A673 (cell line): ENCODE results near the gene NXPH3. TPM values are rescaled to one million over a fixed set of nuclear protein-coding genes. Genes with fewer than 3 reads are reported as not detected.

ENCODE experiments used
- BruUV-seq: library from RNA; stranded (reverse); fragments of 400-500 nt; replicated peaks from 2 replicates; lab custom pipeline; 2021; lab: Mats Ljungman, UMichigan
- CTCF ChIA-PET: fragments of 300-600 bp; sonication (Branson Sonifier 250); formaldehyde crosslinking; loops from one replicate; lab custom pipeline; 2022; ENCODE audit warnings: antibody characterized with exemption; lab: Charles Lee
- POLR2A ChIA-PET: fragments of 300-600 bp; sonication (Branson Sonifier 250); formaldehyde crosslinking; loops from one replicate; lab custom pipeline; 2022; ENCODE audit warnings: antibody characterized with exemption; ENCODE audit not compliant: low non-redundant PET; lab: Charles Lee
- DNase-seq: peaks from one replicate; pipeline ENCODE4 v3.0.0-alpha.2; 2015; ENCODE audit warnings: low spot score
- H3K27ac ChIP-seq: fragments of 200-600 bp; sonication (generic); 2 replicates; pipeline ENCODE4 v1.5.1; 2016; ENCODE audit warnings: mixed run types, low read depth, mild to moderate bottlenecking, mixed read lengths, antibody characterized with exemption, low read length; ENCODE audit not compliant: poor library complexity, severe bottlenecking
- H3K27me3 ChIP-seq: fragments of 200-600 bp; sonication (generic); replicated peaks from 2 replicates; pipeline ENCODE4 v1.6.1; 2017; ENCODE audit warnings: mixed run types, low read depth, mild to moderate bottlenecking, mixed read lengths, antibody characterized with exemption, low read length; ENCODE audit not compliant: insufficient read depth, poor library complexity
- H3K36me3 ChIP-seq: fragments of 200-600 bp; sonication (generic); 2 replicates; pipeline ENCODE4 v1.6.1; 2016; ENCODE audit warnings: mixed run types, mild to moderate bottlenecking, mixed read lengths, antibody characterized with exemption, low read length; ENCODE audit not compliant: insufficient read depth, poor library complexity, severe bottlenecking
- H3K4me1 ChIP-seq: fragments of 200-600 bp; sonication (generic); 2 replicates; pipeline ENCODE4 v1.6.1; 2017; ENCODE audit warnings: mixed run types, mild to moderate bottlenecking, mixed read lengths, antibody characterized with exemption, low read length; ENCODE audit not compliant: insufficient read depth, poor library complexity, severe bottlenecking
- H3K4me3 ChIP-seq: fragments of 200-600 bp; sonication (generic); 2 replicates; pipeline ENCODE4 v1.5.1; 2016; ENCODE audit warnings: low read depth, mixed run types, mild to moderate bottlenecking, mixed read lengths, low read length; ENCODE audit not compliant: poor library complexity, severe bottlenecking
- H3K9me3 ChIP-seq: fragments of 200-600 bp; sonication (generic); 2 replicates; pipeline ENCODE4 v1.6.1; 2016; ENCODE audit warnings: mixed run types, low read depth, mild to moderate bottlenecking, mixed read lengths, antibody characterized with exemption, low read length; ENCODE audit not compliant: poor library complexity, severe bottlenecking
- EZH2 ChIP-seq: fragments of 200-600 bp; sonication (generic); IDR thresholded peaks from 2 replicates; pipeline ENCODE4 v1.6.1; 2017; ENCODE audit warnings: borderline replicate concordance, low read depth, mild to moderate bottlenecking, mixed read lengths, antibody characterized with exemption, low read length; ENCODE audit not compliant: poor library complexity, severe bottlenecking
- intact Hi-C: fragments of 100-400 bp; cut with micrococcal nuclease; formaldehyde crosslinking; loops from one replicate; pipeline ENCODE4 v1.10.0; 2022; ENCODE audit not compliant: unreplicated experiment
- total RNA-seq: library from RNA; stranded (reverse); gene quantifications from 2 replicates; pipeline ENCODE4 v1.2.3, GENCODE V29; 2021
- TF ChIP-seq, protein P1 (sequence below): fragments of 300-800, 200-600 bp; sonication (generic); conservative IDR thresholded peaks from 2 replicates; pipeline ENCODE4 v1.5.1; 2017; ENCODE audit warnings: low read depth, mild to moderate bottlenecking, antibody characterized with exemption, low read length, moderate library complexity, mixed read lengths

NXPH3 gene
- total RNA-seq, 1 experiment from 2014 or later, result 0.21 TPM

- Histone ChIP-seq H3K36me3 (no peaks in the 10 kb centered on the region), H3K27me3 (no peaks in the 10 kb centered on the region), H3K9me3 (no peaks in the 10 kb centered on the region), H3K4me1 (no peaks in the 10 kb centered on the region), H3K27ac (no peak overlapping the region), H3K4me3 (no peak overlapping the region)
- ChIA-PET POLR2A (no interaction called here), CTCF (no interaction called here)
- intact Hi-C loops, result no loop called here
- BruUV-seq, result no TSS peak
- no peak for DNase-seq
- TF ChIP-seq EZH2, result no peak
- TF ChIP-seq, protein P1, sequence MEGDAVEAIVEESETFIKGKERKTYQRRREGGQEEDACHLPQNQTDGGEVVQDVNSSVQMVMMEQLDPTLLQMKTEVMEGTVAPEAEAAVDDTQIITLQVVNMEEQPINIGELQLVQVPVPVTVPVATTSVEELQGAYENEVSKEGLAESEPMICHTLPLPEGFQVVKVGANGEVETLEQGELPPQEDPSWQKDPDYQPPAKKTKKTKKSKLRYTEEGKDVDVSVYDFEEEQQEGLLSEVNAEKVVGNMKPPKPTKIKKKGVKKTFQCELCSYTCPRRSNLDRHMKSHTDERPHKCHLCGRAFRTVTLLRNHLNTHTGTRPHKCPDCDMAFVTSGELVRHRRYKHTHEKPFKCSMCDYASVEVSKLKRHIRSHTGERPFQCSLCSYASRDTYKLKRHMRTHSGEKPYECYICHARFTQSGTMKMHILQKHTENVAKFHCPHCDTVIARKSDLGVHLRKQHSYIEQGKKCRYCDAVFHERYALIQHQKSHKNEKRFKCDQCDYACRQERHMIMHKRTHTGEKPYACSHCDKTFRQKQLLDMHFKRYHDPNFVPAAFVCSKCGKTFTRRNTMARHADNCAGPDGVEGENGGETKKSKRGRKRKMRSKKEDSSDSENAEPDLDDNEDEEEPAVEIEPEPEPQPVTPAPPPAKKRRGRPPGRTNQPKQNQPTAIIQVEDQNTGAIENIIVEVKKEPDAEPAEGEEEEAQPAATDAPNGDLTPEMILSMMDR, result no peak
Observed at GRCh38 chr17:49588312-49588711, 12.6 kb downstream of the NXPH3 start.

GRCh38 chr17:49588726-49589576, 13.3 kb downstream of the NXPH3 start:
- TF ChIP-seq, protein P1, result no peak
- no peak for TF ChIP-seq EZH2
- H3K4me3 ChIP-seq, result no peak overlapping the region
- H3K9me3 ChIP-seq, result no peaks in the 10 kb centered on the region
- intact Hi-C loops, result no loop called here
- no peak overlapping the region for H3K27ac ChIP-seq
- POLR2A ChIA-PET, result no interaction called here
- no peaks in the 10 kb centered on the region for H3K4me1 ChIP-seq
- no TSS peak for BruUV-seq
- no peak for DNase-seq
- H3K27me3 ChIP-seq, result no peaks in the 10 kb centered on the region
- CTCF ChIA-PET, result no interaction called here
- no peaks in the 10 kb centered on the region for H3K36me3 ChIP-seq

DNA sequence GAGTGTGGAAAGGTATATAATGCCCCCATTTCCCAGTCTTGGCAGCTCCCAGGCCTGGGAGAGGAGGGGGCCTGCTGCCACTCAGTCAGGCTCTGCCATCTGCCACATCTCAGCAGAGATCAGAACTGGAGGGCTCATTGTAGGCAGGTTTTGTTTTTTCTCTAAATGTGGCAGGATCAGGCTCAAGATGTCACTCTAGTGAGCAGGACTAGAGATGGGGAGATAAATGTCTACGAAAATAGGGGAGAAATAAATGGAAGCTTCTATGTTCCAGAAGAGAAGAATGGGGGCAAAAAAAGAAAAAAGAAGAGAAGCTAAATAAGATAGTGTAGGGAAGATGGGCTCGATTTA, 13.9 kb downstream of the NXPH3 start:
- Histone ChIP-seq H3K9me3 (no peaks in the 10 kb centered on the region), H3K4me1 (no peaks in the 10 kb centered on the region), H3K27ac (no peak overlapping the region), H3K27me3 (no peaks in the 10 kb centered on the region), H3K36me3 (no peaks in the 10 kb centered on the region), H3K4me3 (no peak overlapping the region)
- no TSS peak for BruUV-seq
- intact Hi-C loops, result no loop called here
- ChIA-PET CTCF (no interaction called here), POLR2A (no interaction called here)
- no peak for DNase-seq
- no peak for TF ChIP-seq EZH2
- TF ChIP-seq, protein P1, result no peak
